Measurements from ENCODE around the gene GNAO1.

Gene GNAO1

GRCh38 chr16:56264609-56264972, 73.3 kb downstream of the GNAO1 start:
- DNase-seq (ENCODE audit: low read depth in 4 of 4, low spot score in 1 of 4) = no peak

- no peak for DNase-seq (ENCODE audit: low read depth in 4 of 4, low spot score in 1 of 4)
These were observed 73.9 kb downstream of the GNAO1 start for GRCh38 chr16:56265184-56265583.

GRCh38 chr16:56265746-56266145, 74.5 kb downstream of the GNAO1 start:
- DNase-seq (ENCODE audit: low read depth in 4 of 4, low spot score in 1 of 4) = no peak

DNA sequence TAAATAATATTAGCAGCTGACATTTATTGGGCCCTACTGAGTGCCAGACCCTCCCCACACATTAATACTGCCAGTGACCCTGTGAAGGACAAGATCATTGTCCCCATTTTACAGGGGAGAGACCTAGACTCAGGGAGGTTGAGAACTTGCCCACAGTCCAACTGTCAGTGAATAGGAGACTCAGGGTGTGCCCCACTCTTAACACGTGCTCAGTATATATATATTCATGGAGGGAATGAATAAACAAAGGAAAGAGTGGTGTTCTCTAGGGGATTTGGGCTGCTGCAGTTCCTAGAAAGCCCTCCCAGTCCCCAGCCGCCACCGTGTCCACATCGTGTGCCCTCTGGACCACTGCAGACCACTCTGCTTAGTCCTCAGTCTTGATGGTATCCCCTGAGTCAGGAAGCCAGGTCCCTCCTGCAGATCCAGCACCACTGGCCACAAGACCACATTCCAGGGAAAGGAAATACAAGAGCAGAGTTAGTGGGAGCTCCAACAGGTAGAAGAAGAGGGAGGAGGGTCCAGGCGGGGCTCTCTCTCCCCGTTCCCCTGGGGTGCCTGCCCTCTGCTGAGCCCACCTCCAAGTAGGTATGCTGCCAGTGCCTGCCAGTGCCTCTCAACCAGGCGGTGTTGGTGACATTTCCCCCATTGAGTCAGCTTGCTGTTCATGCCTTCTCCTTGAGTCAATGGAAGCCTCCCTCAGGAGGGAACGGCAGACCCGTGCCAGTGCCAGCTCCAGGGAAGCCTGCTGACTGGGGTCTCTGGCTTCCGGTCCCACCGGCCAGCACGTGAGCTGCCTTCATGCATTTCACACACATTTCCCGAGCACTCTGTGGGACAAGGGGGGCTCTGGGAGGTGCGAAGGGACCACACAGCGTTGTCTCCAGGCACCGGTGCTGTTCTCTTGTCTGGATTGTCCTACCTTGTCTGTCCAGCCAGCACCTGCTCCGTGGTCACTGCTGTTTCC, 75.6 kb downstream of the GNAO1 start:
- no peak for DNase-seq (ENCODE audit: low read depth in 4 of 4, low spot score in 1 of 4)

DNA sequence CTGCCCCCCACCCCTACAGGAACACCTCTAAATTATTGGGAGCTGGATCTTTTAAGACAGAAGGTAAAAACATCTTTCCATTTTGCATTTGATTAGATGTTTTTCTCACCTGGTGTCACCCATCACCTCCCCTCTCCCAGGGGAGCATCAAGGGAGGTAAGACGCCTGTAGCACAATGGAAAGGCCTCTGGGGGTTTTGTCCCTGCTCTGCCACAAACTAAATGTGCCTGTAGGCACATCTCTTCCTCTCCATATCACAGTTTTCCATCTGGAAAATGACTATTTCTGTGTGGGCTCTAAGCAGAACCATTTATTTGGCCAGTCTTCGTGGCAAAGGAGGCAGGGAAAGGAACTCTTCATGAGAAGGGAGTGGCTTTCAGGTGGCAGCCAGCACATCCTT, 76.6 kb downstream of the GNAO1 start:
- no peak for DNase-seq (ENCODE audit: low read depth in 4 of 4, low spot score in 1 of 4)

GRCh38 chr16:56268799-56269198, 77.5 kb downstream of the GNAO1 start:
- DNase-seq (ENCODE audit: low read depth in 4 of 4, low spot score in 1 of 4) = no peak

DNA sequence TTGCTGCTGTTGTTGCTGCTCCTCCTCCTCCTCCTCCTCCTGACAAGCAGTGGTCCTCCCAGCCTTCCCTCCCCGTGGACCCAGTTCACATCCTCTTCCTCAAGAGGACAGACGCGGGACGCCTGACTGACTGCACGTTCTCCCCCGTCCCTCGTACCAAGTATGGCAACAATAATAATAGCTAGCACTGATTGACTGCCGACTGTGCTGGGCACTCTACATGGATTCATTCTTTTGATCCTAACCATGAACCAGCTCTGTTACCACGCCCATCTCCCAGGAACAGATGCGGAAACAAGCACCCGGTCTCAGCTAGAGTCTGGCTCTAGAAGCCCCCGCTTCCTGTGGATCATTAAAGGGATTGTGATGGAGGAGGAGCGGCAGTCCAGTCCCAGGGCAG, 78.0 kb downstream of the GNAO1 start:
- no peak for DNase-seq (ENCODE audit: low read depth in 4 of 4, low spot score in 1 of 4)

GRCh38 chr16:56269811-56270684, 78.8 kb downstream of the GNAO1 start:
- DNase-seq (ENCODE audit: low read depth in 4 of 4, low spot score in 1 of 4) = no peak

DNA sequence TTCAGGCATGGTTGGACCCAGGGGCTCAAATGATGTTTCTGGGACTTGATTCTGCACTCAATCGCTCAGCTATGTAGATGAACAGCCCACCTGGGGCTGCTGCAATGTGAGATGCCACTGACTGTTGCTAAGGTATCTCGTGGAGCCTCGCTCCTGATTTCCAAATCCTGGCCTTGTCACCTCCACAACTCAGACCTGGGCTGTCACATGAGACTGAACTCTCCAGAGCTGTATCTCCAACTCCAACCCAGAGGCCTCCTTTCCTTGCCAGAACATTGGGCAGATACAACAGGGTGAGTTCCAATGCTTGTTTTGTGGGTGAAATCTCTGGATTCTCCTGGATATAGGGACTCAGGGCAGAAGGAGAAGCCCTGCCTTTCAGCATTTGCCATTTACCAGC, 79.5 kb downstream of the GNAO1 start:
- DNase-seq (ENCODE audit: low read depth in 4 of 4, low spot score in 1 of 4) = no peak

GRCh38 chr16:56272583-56272894, 81.2 kb downstream of the GNAO1 start:
- no peak for DNase-seq (ENCODE audit: low read depth in 4 of 4, low spot score in 1 of 4)

GRCh38 chr16:56273615-56274014, 82.3 kb downstream of the GNAO1 start:
- DNase-seq (ENCODE audit: low read depth in 4 of 4, low spot score in 1 of 4) = no peak

- DNase-seq (ENCODE audit: low read depth in 4 of 4, low spot score in 1 of 4) = no peak
These were observed 83.1 kb downstream of the GNAO1 start for GRCh38 chr16:56274369-56274768.

DNA sequence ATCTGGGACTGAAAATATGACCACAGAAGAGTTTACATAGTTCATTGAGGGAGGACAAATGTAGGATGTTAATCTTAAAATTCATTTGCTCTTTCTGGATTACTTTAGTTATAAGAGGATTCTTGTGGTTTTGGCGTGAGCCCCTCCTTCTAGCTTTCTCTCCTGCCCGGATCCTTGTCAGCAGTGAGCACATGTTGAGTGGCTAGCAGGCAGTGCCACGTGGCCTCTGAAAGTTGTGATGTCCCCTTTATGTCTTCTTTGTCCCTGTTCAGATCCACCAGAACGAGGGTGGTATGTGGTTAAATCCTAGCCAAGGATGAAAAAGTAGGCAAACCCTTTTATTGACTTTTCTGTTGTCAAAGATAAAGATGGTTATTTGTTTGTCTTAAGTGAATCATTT, 83.8 kb downstream of the GNAO1 start:
- DNase-seq (ENCODE audit: low read depth in 4 of 4, low spot score in 1 of 4) = no peak

- no peak for DNase-seq (ENCODE audit: low read depth in 4 of 4, low spot score in 1 of 4)
These were observed 84.5 kb downstream of the GNAO1 start for GRCh38 chr16:56275801-56276200.

DNA sequence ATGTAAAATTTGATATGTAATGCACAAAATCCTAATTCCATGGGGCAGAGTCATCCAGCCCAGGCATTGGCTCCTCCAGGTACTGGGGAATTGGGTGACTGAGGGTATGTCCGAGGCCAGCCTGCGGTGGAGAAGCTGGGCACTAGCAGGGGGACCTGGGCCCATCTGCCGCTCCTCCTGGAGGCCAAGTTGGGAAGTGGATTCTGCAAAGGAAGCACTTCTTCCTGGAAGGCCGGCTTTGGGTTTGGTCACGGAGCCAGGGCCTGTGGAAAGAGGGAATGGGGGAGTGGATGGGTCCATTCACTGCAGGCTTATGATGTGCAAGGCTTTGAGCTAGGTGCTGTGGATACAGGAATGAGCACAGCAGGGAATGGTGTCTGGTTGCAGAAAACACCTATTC, 85.8 kb downstream of the GNAO1 start:
- DNase-seq (ENCODE audit: low read depth in 4 of 4, low spot score in 1 of 4) = no peak

DNA sequence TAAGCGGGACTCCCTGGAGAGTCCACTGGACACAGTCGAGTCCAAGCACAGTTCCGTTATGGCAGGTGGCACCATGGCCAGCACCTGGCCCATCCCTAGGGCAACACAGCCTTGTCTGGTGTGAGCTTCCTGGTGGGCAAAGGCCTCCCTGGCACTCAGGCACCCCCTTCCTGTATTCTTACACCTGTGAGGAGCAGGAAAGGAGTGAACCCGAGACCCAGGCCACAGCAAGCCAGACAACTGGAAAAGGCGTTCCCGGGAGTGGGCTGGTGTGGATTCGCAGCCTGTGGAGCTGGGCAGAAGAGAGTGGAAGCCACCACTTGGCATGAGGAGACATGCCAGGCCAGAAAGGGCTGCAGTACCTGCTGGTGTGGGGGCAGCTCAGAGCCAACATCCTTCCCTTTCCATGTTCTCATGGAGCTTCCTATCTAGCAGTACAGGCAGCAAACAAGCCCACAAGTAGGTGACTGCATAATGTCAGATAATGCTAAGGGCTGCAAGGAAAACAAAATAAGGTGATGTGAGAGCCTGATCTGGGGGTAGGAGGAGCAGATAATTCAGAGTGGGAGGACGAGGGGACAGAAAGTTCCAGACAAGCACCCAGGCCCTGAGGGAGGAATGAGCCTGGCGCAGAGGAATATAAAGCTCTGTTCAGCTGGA, 87.0 kb downstream of the GNAO1 start:
- no peak for DNase-seq (ENCODE audit: low read depth in 4 of 4, low spot score in 1 of 4)

DNA sequence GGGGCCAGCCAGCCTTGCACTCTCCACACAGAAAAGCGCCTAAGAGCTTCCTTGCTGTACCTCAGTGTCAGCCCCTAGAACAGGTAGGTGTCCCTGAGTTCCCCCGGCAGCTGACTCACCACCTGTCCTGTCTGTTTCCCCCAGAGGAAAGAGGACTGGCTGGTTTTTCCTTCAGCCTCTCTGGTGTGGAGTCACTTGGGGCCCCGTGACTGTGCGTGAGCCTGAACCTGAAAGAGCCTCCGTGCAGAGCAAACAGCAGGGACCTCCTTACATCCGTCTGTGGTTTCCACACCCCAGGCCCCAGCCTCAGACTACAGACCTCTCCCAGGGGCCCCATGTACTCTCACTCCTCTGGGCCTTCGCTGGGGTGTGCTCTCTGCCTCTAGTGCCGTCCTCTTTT, 87.8 kb downstream of the GNAO1 start:
- peak in 3 of 4 experiments; percentile 4 to 46 (median 17) for DNase-seq (ENCODE audit: low read depth in 4 of 4, low spot score in 1 of 4)

GRCh38 chr16:56279914-56280313, 88.6 kb downstream of the GNAO1 start:
- DNase-seq (ENCODE audit: low read depth in 4 of 4, low spot score in 1 of 4) = no peak

GRCh38 chr16:56281249-56281805, 90.0 kb downstream of the GNAO1 start:
- DNase-seq (ENCODE audit: low read depth in 4 of 4, low spot score in 1 of 4) = no peak

GRCh38 chr16:56282451-56282850, 91.2 kb downstream of the GNAO1 start:
- DNase-seq (ENCODE audit: low read depth in 4 of 4, low spot score in 1 of 4) = no peak

- DNase-seq (ENCODE audit: low read depth in 4 of 4, low spot score in 1 of 4) = no peak
These were observed 93.2 kb downstream of the GNAO1 start for GRCh38 chr16:56284521-56284920.

All from stimulated activated CD4-positive, alpha-beta T cell treated with anti-CD3 and anti-CD28 coated beads, Interleukin-1b, Interleukin-23, amount 100 ng/mL, for 24 hours (primary cell).